Suprapubic skin (tissue), 4 donors: ENCODE results near the gene SCAPER.

Source experiments
- CTCF ChIP-seq, 2 donors: fragments of 200-600 bp in 1 of 2; fragments of 450-650 bp in 1 of 2; sonication (generic) in 1 of 2; IDR thresholded peaks; one replicate each; pipeline ENCODE4 v1.5.1; 2016 to 2019; ENCODE audit warnings: antibody characterized with exemption in 2 of 2, mild to moderate bottlenecking in 1 of 2, moderate library complexity in 1 of 2
- EP300 ChIP-seq: sonication (generic); formaldehyde crosslinking; IDR thresholded peaks from one replicate; pipeline ENCODE4 v1.6.1; 2017; ENCODE audit warnings: antibody characterized with exemption
- POLR2A ChIP-seq, 2 donors: fragments of 450-650 bp; IDR thresholded peaks; one replicate each; pipeline ENCODE4 v1.6.1; 2017; ENCODE audit warnings: antibody characterized with exemption in 2 of 2, mild to moderate bottlenecking in 2 of 2, moderate library complexity in 2 of 2
- POLR2AphosphoS5 ChIP-seq, 3 donors: sonication (generic); formaldehyde crosslinking; IDR thresholded peaks; one replicate each; pipeline ENCODE4 v1.6.1; 2017; ENCODE audit warnings: antibody characterized with exemption in 3 of 3

GRCh38 chr15:76711351-76711827 is 193.8 kb downstream of the SCAPER start:
- no peak for TF ChIP-seq POLR2A (IDR thresholded peaks at IDR 0.05)
- TF ChIP-seq POLR2AphosphoS5 (IDR thresholded peaks at IDR 0.05): no peak
- TF ChIP-seq CTCF (IDR thresholded peaks at IDR 0.05): no peak
- TF ChIP-seq EP300: no peak
